HepG2 (cell line): ENCODE data around the gene FAM169A. TPM values are rescaled to one million over a fixed set of nuclear protein-coding genes. Genes with fewer than 3 reads are reported as not detected.

ENCODE experiments used
- ATAC-seq: fragments of 200-7000 bp; cut with Tn5 transposase; 3 replicates; pipeline ENCODE4 v1.9.1; 2020; ENCODE audit warnings: mild to moderate bottlenecking, moderate library complexity
- Bru-seq: library from RNA; stranded (reverse); fragments of 400-500 nt; gene quantifications from one replicate; lab custom pipeline; 2021; lab: Mats Ljungman, UMichigan
- BruChase-seq, 2 experiments: library from RNA; stranded (reverse); fragments of 400-500 nt; gene quantifications; one replicate each; lab custom pipeline; 2021; lab: Mats Ljungman, UMichigan
- BruUV-seq: library from RNA; stranded (reverse); fragments of 400-500 nt; replicated peaks from 2 replicates; lab custom pipeline; 2021; lab: Mats Ljungman, UMichigan
- CTCF ChIA-PET: fragments of 300-600 bp; formaldehyde crosslinking; extraction: SDS; loops from one replicate; lab custom pipeline; 2021; ENCODE audit warnings: low total read pairs, inconsistent platforms, low intra/inter-chr PET ratio; lab: Yijun Ruan, JAX
- POLR2A ChIA-PET: fragments of 350-600 bp; sonication (Branson Sonifier 250); formaldehyde crosslinking; loops from one replicate; lab custom pipeline; 2020; ENCODE audit warnings: antibody characterized with exemption, inconsistent platforms; lab: Yijun Ruan, JAX
- DNase-seq: peaks from one replicate; pipeline ENCODE4 v3.0.0-alpha.2; 2015; ENCODE audit warnings: low spot score
- FAIRE-seq: peaks from 3 replicates; lab custom pipeline; 2011; peaks lifted over from hg19 to GRCh38; lab: Jason Lieb, UNC
- H2AFZ ChIP-seq: one replicate; pipeline ENCODE4 v1.6.1; 2011; ENCODE audit warnings: low read length, inconsistent platforms
- H3K27ac ChIP-seq: fragments of 300-600 bp; 3 replicates; pipeline ENCODE4 v1.8.0; 2011; ENCODE audit warnings: mixed run types, mild to moderate bottlenecking, mixed read lengths, low read length, inconsistent platforms; ENCODE audit not compliant: insufficient read depth; ENCODE audit errors: extremely low read length
- H3K27me3 ChIP-seq, 2 experiments: fragments of 200-600 bp in 1 of 2; 2 replicates in 1 of 2; 3 replicates in 1 of 2; pipeline versions ENCODE4 v1.6.0 to v1.8.0; 2011; ENCODE audit warnings: low read length in 2 of 2, mild to moderate bottlenecking in 2 of 2, moderate library complexity in 2 of 2, inconsistent platforms in 1 of 2; ENCODE audit not compliant: insufficient read depth in 2 of 2, control insufficient read depth in 1 of 2
- H3K36me3 ChIP-seq, 2 experiments: fragments of 200-600 bp in 1 of 2; replicated peaks in 1 of 2; 2 replicates in 1 of 2; 3 replicates in 1 of 2; pipeline versions ENCODE4 v1.5.1 to v1.8.0; 2011; ENCODE audit warnings: low read length in 2 of 2, inconsistent platforms in 1 of 2; ENCODE audit not compliant: insufficient read depth in 2 of 2, control insufficient read depth in 1 of 2
- H3K4me1 ChIP-seq: 2 replicates; pipeline ENCODE4 v1.5.1; 2012; ENCODE audit warnings: low read length, inconsistent platforms; ENCODE audit not compliant: insufficient read depth
- H3K4me2 ChIP-seq: 2 replicates; pipeline ENCODE4 v1.6.0; 2011; ENCODE audit warnings: low read depth, low read length, inconsistent platforms
- H3K4me3 ChIP-seq, 3 experiments: fragments of 200-600 bp in 1 of 3; sonication (generic), shearing (Covaris generic) in 1 of 3; replicated peaks in 1 of 3; 2 replicates each; pipeline ENCODE4 v1.5.1; 2011 to 2016; ENCODE audit warnings: low read length in 3 of 3, inconsistent platforms in 2 of 3, low read depth in 2 of 3, mild to moderate bottlenecking in 2 of 3, control low read depth in 1 of 3, mixed read lengths in 1 of 3; ENCODE audit not compliant: insufficient read depth in 1 of 3
- H3K79me2 ChIP-seq: one replicate; pipeline ENCODE4 v1.6.1; 2011; ENCODE audit warnings: low read length, inconsistent platforms; ENCODE audit not compliant: insufficient read depth
- H3K9ac ChIP-seq: 2 replicates; pipeline ENCODE4 v1.6.0; 2011; ENCODE audit warnings: mild to moderate bottlenecking, low read depth, low read length, inconsistent platforms; ENCODE audit not compliant: insufficient read depth
- H3K9me3 ChIP-seq: 2 replicates; pipeline ENCODE4 v1.5.1; 2012; ENCODE audit warnings: mild to moderate bottlenecking, low read length
- H4K20me1 ChIP-seq: 2 replicates; pipeline ENCODE4 v1.6.0; 2011; ENCODE audit warnings: inconsistent platforms, mild to moderate bottlenecking, low read length, moderate library complexity; ENCODE audit not compliant: insufficient read depth
- ATF7-NPFF ChIP-seq: sonication (generic); formaldehyde crosslinking; IDR thresholded peaks from 2 replicates; pipeline ENCODE4 v1.8.1; 2023; ENCODE audit warnings: mild to moderate bottlenecking, low read depth, missing genetic modification reagents, moderate library complexity
- BRD4 ChIP-seq: sonication (generic); formaldehyde crosslinking; IDR thresholded peaks from 2 replicates; pipeline ENCODE4 v1.4.0; 2020; ENCODE audit warnings: missing genetic modification reagents
- SALL1 ChIP-seq: sonication (generic); formaldehyde crosslinking; IDR thresholded peaks from 2 replicates; pipeline ENCODE4 v1.8.0; 2022; ENCODE audit warnings: mild to moderate bottlenecking, missing genetic modification reagents
- TAF1 ChIP-seq: sonication (generic); formaldehyde crosslinking; IDR thresholded peaks from 2 replicates; pipeline ENCODE4 v1.4.0; 2020; ENCODE audit warnings: missing genetic modification reagents
- UBTF ChIP-seq: sonication (generic); formaldehyde crosslinking; IDR thresholded peaks from 2 replicates; pipeline ENCODE4 v1.4.0; 2020; ENCODE audit warnings: mild to moderate bottlenecking, missing genetic modification reagents
- ZBTB8A ChIP-seq: sonication (generic); formaldehyde crosslinking; IDR thresholded peaks from 2 replicates; pipeline ENCODE4 v1.4.0; 2020; ENCODE audit warnings: mild to moderate bottlenecking, low read depth, missing genetic modification reagents, borderline replicate concordance
- ZFY ChIP-seq: sonication (generic); formaldehyde crosslinking; IDR thresholded peaks from 2 replicates; pipeline ENCODE4 v1.4.0; 2020; ENCODE audit warnings: missing genetic modification reagents
- ZNF552 ChIP-seq: sonication (generic); formaldehyde crosslinking; IDR thresholded peaks from 2 replicates; pipeline ENCODE4 v1.9.0; 2022; ENCODE audit warnings: missing genetic modification reagents, mild to moderate bottlenecking, borderline replicate concordance
- ZNF781 ChIP-seq: sonication (generic); formaldehyde crosslinking; IDR thresholded peaks from 2 replicates; pipeline ENCODE4 v1.5.1; 2020; ENCODE audit warnings: borderline replicate concordance, mild to moderate bottlenecking, missing genetic modification reagents; ENCODE audit errors: not compliant biosample characterization
- ZSCAN31 ChIP-seq: sonication (generic); formaldehyde crosslinking; IDR thresholded peaks from 2 replicates; pipeline ENCODE4 v1.5.0; 2020; ENCODE audit warnings: low read depth, mild to moderate bottlenecking, missing genetic modification reagents
- ZSCAN5A ChIP-seq: sonication (generic); formaldehyde crosslinking; IDR thresholded peaks from 2 replicates; pipeline ENCODE4 v1.8.0; 2022; ENCODE audit warnings: mild to moderate bottlenecking, missing genetic modification reagents, borderline replicate concordance
- WGBS: methylation state at CpG from one replicate; pipeline ENCODE4 v1.1.6; 2017; ENCODE audit warnings: low lambda C conversion rate; 5-methylcytosine and 5-hydroxymethylcytosine counted together
- in situ Hi-C: cut with HindIII; loops from 2 replicates; pipeline ENCODE4 v1.10.0; 2017; ENCODE audit warnings: low pct_unique_long_range_greater_than_20kb; ENCODE audit not compliant: extremely low pct_ligation_motif_present
- intact Hi-C: fragments of 100-400 bp; cut with micrococcal nuclease; formaldehyde crosslinking; loops from one replicate; pipeline ENCODE4 v1.10.0; 2022; ENCODE audit not compliant: unreplicated experiment
- long read RNA-seq, 2 experiments: library from RNA in 1 of 2; library from polyadenylated mRNA in 1 of 2; stranded (forward) in 1 of 2; unstranded in 1 of 2; transcript quantifications; one replicate each; pipeline ENCODE4 v2.0.0, GENCODE V29; 2019 to 2022
- polyA minus RNA-seq, 3 experiments: library from RNA; depleted of rRNA, polyadenylated mRNA; stranded (reverse); fragments of >200 nt; gene quantifications; 2 replicates each; pipeline ENCODE4 v1.2.3, GENCODE V29; 2011; ENCODE audit warnings: low replicate concordance in 1 of 3
- polyA plus RNA-seq, 8 experiments: library from polyadenylated mRNA; depleted of rRNA in 3 of 8; stranded (reverse) in 7 of 8; unstranded in 1 of 8; fragments of >200 nt; fragmentation: Illumina TruSeq in 4 of 8; extraction: Trizol in 4 of 8; gene quantifications; 2 replicates each; pipeline versions ENCODE4 v1.2.1 to v1.2.3, GENCODE V29; 2011 to 2016; ENCODE audit warnings: low read depth in 4 of 8, missing spikeins in 1 of 8, mixed read lengths in 1 of 8; ENCODE audit not compliant: insufficient read depth in 1 of 8
- total RNA-seq, 5 experiments: library from RNA; depleted of rRNA; stranded (reverse); fragments of >200 nt; fragmentation: Illumina TruSeq; extraction: Trizol; gene quantifications; 2 replicates each; pipeline ENCODE4 v1.2.3, GENCODE V29; 2016; ENCODE audit warnings: low read depth in 1 of 5

Gene FAM169A
- total RNA-seq (2016; rRNA removed; fragmentation: Illumina TruSeq; extraction: Trizol) (84.8 and 110 TPM in 2 replicates), polyA plus RNA-seq (2011; rRNA removed) (18.8 and 21.1 TPM in 2 replicates), polyA minus RNA-seq (2011; rRNA and poly(A)+ RNA removed; ENCODE audit: low replicate concordance) (30.7 TPM in 1 of 2 replicates, not detected in the other), Bru-seq, nascent RNA (percentile 97 among the genes with signal in this experiment), BruChase-seq, experiment 1, labeled RNA remaining after a 6-hour chase (percentile 93 among the genes with signal in this experiment), BruChase-seq, experiment 2, labeled RNA remaining after a 2-hour chase (percentile 95 among the genes with signal in this experiment)
- total RNA-seq (2016; cell fraction: cytosol; rRNA removed; fragmentation: Illumina TruSeq; extraction: Trizol; ENCODE audit: low read depth) = 657 and 772 TPM in 2 replicates
- 82.4 and 105 TPM in 2 replicates for total RNA-seq (2016; cell fraction: insoluble cytoplasmic fraction; rRNA removed; fragmentation: Illumina TruSeq; extraction: Trizol)
- 249 and 285 TPM in 2 replicates for total RNA-seq (2016; cell fraction: membrane; rRNA removed; fragmentation: Illumina TruSeq; extraction: Trizol)
- total RNA-seq (2016; cell fraction: nucleus; rRNA removed; fragmentation: Illumina TruSeq; extraction: Trizol) = 76.1 and 83.8 TPM in 2 replicates
- polyA plus RNA-seq (2011; cell fraction: cytosol; rRNA removed) = 9.6 and 15.9 TPM in 2 replicates
- polyA plus RNA-seq (2011; cell fraction: nucleus; rRNA removed) = 19.5 and 21.4 TPM in 2 replicates
- polyA plus RNA-seq (2012) = 23.9 and 38.1 TPM in 2 replicates
- 0.95 and 1.1 TPM in 2 replicates for polyA plus RNA-seq (2016; cell fraction: cytosol; fragmentation: Illumina TruSeq; extraction: Trizol; ENCODE audit: low read depth)
- 25.7 and 29.8 TPM in 2 replicates for polyA plus RNA-seq (2016; cell fraction: insoluble cytoplasmic fraction; fragmentation: Illumina TruSeq; extraction: Trizol; ENCODE audit: low read depth)
- polyA plus RNA-seq (2016; cell fraction: membrane; fragmentation: Illumina TruSeq; extraction: Trizol; ENCODE audit: low read depth) = 4.1 and 4.5 TPM in 2 replicates
- polyA plus RNA-seq (2016; cell fraction: nucleus; fragmentation: Illumina TruSeq; extraction: Trizol; ENCODE audit: insufficient read depth, low read depth) = 48.9 and 51.5 TPM in 2 replicates
- 38.6 and 46.9 TPM in 2 replicates for polyA minus RNA-seq (2011; cell fraction: cytosol; rRNA and poly(A)+ RNA removed)
- 108 and 113 TPM in 2 replicates for polyA minus RNA-seq (2011; cell fraction: nucleus; rRNA and poly(A)+ RNA removed)
- long read RNA-seq, experiment 1, full-length matches to known transcripts = 7 of 17 reads
- long read RNA-seq, experiment 1, partial matches to known transcripts = 1 of 17 reads
- long read RNA-seq, experiment 1, other reads (novel, unspliced or antisense) = 9 of 17 reads
- long read RNA-seq, experiment 2, full-length matches to known transcripts = 1 of 34 reads
- long read RNA-seq, experiment 2, partial matches to known transcripts = 2 of 34 reads
- long read RNA-seq, experiment 2, other reads (novel, unspliced or antisense) = 31 of 34 reads

GRCh38 chr5:74865804-74866595 lies at the start of gene FAM169A:
TSS of gene FAM169A (minus strand) at chr5:74866387. CDS start at chr5:74841676, 24,711 bp downstream.
- Histone ChIP-seq H3K27ac (peak within 1 kb of the TSS; percentile 96), H3K9me3 (no peaks in the 10 kb centered on the region), H2AFZ (peak within 1 kb of the TSS; percentile 42), H3K4me3 (peak within 1 kb of the TSS; percentile 87 to 97 (median 95)), H3K4me2 (peak within 1 kb of the TSS; percentile 80), H3K27me3 (no peaks in the 10 kb centered on the region; a peak in 1 of 5 replicates), H4K20me1 (peaks cover 10% of the 10 kb centered on the region), H3K36me3 (no peaks in the 10 kb centered on the region), H3K79me2 (peaks cover 50% of the 10 kb centered on the region), H3K4me1 (peaks cover 77% of the 10 kb centered on the region), H3K9ac (peak within 1 kb of the TSS; percentile 89)
- DNase-seq = no peak
- ChIA-PET POLR2A (interaction anchor here (0.8 to 4.4 kb wide), 4 partner anchors 11 to 50 kb away, joined by 4 to 79 read pairs (median 9); no protein-coding TSS in a partner anchor), CTCF (no interaction called here)
- no TSS peak for BruUV-seq
- in situ Hi-C loops (loop anchor here (5.0 kb wide), 1 partner anchor 36 kb away; no protein-coding TSS in a partner anchor), intact Hi-C loops (loop anchor here (2.0 to 5.0 kb wide), 2 partner anchors 36 to 51 kb away; no protein-coding TSS in a partner anchor)
- FAIRE-seq = no peak
- WGBS = 0% methylated on average over 14 of the region's 119 CpGs
- peak; percentile 65 for ATAC-seq
- TF ChIP-seq SALL1 (CRISPR knock-in tag) (0 out of 2 replicates have a peak, but pooled peaks have one; percentile 32), ZSCAN5A (peak; percentile 24; the same call in 1 of the 2 replicates), ZNF781 (CRISPR knock-in tag) (no peak), ZSCAN31 (CRISPR knock-in tag) (peak; percentile 49; the same call in 1 of the 2 replicates), ZBTB8A (CRISPR knock-in tag) (no peak), ATF7-NPFF (CRISPR knock-in tag) (peak; percentile 52; the same call in 1 of the 2 replicates), TAF1 (CRISPR knock-in tag) (peak; percentile 71; the same call in 1 of the 2 replicates), UBTF (CRISPR knock-in tag) (peak; percentile 73), ZFY (CRISPR knock-in tag) (peak; percentile 55), ZNF552 (CRISPR knock-in tag) (no peak), BRD4 (CRISPR knock-in tag) (peak; percentile 54; the same call in 1 of the 2 replicates)
